ENCODE results near the gene MAPKAPK2.

Gene MAPKAPK2

GRCh38 chr1:206651014-206651413 is 33.7 kb upstream of the MAPKAPK2 start:
- Histone ChIP-seq H3F3A (ENCODE audit: insufficient read depth, low read length) (no peaks in the 10 kb centered on the region), H3K79me2 (ENCODE audit: low read length) (no peaks in the 10 kb centered on the region), H3K4me2 (ENCODE audit: low read depth, low read length) (no peak overlapping the region), H4K20me1 (ENCODE audit: insufficient read depth, low read length) (no peaks in the 10 kb centered on the region), H3K36me3 (replicated peaks; ENCODE audit: insufficient read depth, low read length) (no peaks in the 10 kb centered on the region), H3K9me2 (replicated peaks; ENCODE audit: insufficient read depth, low read length) (no peaks in the 10 kb centered on the region), H3K4me1 (ENCODE audit: low read length) (0 out of 2 replicates have a peak, but pooled peaks cover 6% of the 10 kb centered on the region), H3K27ac (ENCODE audit: low read length) (no peak overlapping the region), H3K9me3 (replicated peaks; ENCODE audit: insufficient read depth, low read length) (no peaks in the 10 kb centered on the region), H3K9ac (ENCODE audit: low read length) (no peak overlapping the region), H3K27me3 (replicated peaks; ENCODE audit: insufficient read depth, low read length) (no peaks in the 10 kb centered on the region), H3K4me3 (ENCODE audit: low read length) (no peak overlapping the region), H2AFZ (ENCODE audit: low read length) (no peak overlapping the region)
- DNase-seq: no peak
- TF ChIP-seq CTCF (IDR thresholded peaks at IDR 0.05; ENCODE audit: low read length) (no peak), EZH2 (optimal IDR thresholded peaks at IDR 0.05; ENCODE audit: low read depth, low read length) (no peak), EZH2phosphoT487 (IDR thresholded peaks at IDR 0.05; ENCODE audit: low read length) (no peak)

GRCh38 chr1:206651958-206652890 is 32.5 kb upstream of the MAPKAPK2 start:
- no peak overlapping the region for H3K27ac ChIP-seq (ENCODE audit: low read length)
- H4K20me1 ChIP-seq (ENCODE audit: insufficient read depth, low read length): no peaks in the 10 kb centered on the region
- no peak overlapping the region for H3K9ac ChIP-seq (ENCODE audit: low read length)
- no peaks in the 10 kb centered on the region for H3K79me2 ChIP-seq (ENCODE audit: low read length)
- H2AFZ ChIP-seq (ENCODE audit: low read length): no peak overlapping the region
- H3K27me3 ChIP-seq (replicated peaks; ENCODE audit: insufficient read depth, low read length): 0 out of 2 replicates have a peak, but pooled peaks cover 1% of the 10 kb centered on the region
- H3K4me1 ChIP-seq (ENCODE audit: low read length): 0 out of 2 replicates have a peak, but pooled peaks cover 3% of the 10 kb centered on the region
- no peak for TF ChIP-seq EZH2phosphoT487 (IDR thresholded peaks at IDR 0.05; ENCODE audit: low read length)
- no peak for TF ChIP-seq EZH2 (optimal IDR thresholded peaks at IDR 0.05; ENCODE audit: low read depth, low read length)
- no peak for TF ChIP-seq CTCF (IDR thresholded peaks at IDR 0.05; ENCODE audit: low read length)
- H3K9me2 ChIP-seq (replicated peaks; ENCODE audit: insufficient read depth, low read length): no peaks in the 10 kb centered on the region
- no peak overlapping the region for H3K4me3 ChIP-seq (ENCODE audit: low read length)
- no peak overlapping the region for H3K4me2 ChIP-seq (ENCODE audit: low read depth, low read length)
- H3K36me3 ChIP-seq (replicated peaks; ENCODE audit: insufficient read depth, low read length): no peaks in the 10 kb centered on the region
- H3K9me3 ChIP-seq (replicated peaks; ENCODE audit: insufficient read depth, low read length): no peaks in the 10 kb centered on the region
- DNase-seq: no peak
- H3F3A ChIP-seq (ENCODE audit: insufficient read depth, low read length): no peaks in the 10 kb centered on the region

GRCh38 chr1:206653715-206654459 is 30.8 kb upstream of the MAPKAPK2 start:
- H3F3A ChIP-seq (ENCODE audit: insufficient read depth, low read length): no peaks in the 10 kb centered on the region
- 0 out of 2 replicates have a peak, but pooled peaks cover 4% of the 10 kb centered on the region for H3K27me3 ChIP-seq (replicated peaks; ENCODE audit: insufficient read depth, low read length)
- H4K20me1 ChIP-seq (ENCODE audit: insufficient read depth, low read length): no peaks in the 10 kb centered on the region
- TF ChIP-seq EZH2phosphoT487 (IDR thresholded peaks at IDR 0.05; ENCODE audit: low read length) (no peak), CTCF (IDR thresholded peaks at IDR 0.05; ENCODE audit: low read length) (no peak), EZH2 (optimal IDR thresholded peaks at IDR 0.05; ENCODE audit: low read depth, low read length) (no peak)
- H3K9me3 ChIP-seq (replicated peaks; ENCODE audit: insufficient read depth, low read length): no peaks in the 10 kb centered on the region
- H3K79me2 ChIP-seq (ENCODE audit: low read length): no peaks in the 10 kb centered on the region
- H3K4me2 ChIP-seq (ENCODE audit: low read depth, low read length): no peak overlapping the region
- no peak overlapping the region for H3K4me3 ChIP-seq (ENCODE audit: low read length)
- H3K4me1 ChIP-seq (ENCODE audit: low read length): peaks cover 10% of the 10 kb centered on the region
- no peak overlapping the region for H3K27ac ChIP-seq (ENCODE audit: low read length)
- no peak overlapping the region for H2AFZ ChIP-seq (ENCODE audit: low read length)
- no peak for DNase-seq
- H3K9ac ChIP-seq (ENCODE audit: low read length): no peak overlapping the region
- no peaks in the 10 kb centered on the region for H3K36me3 ChIP-seq (replicated peaks; ENCODE audit: insufficient read depth, low read length)
- H3K9me2 ChIP-seq (replicated peaks; ENCODE audit: insufficient read depth, low read length): no peaks in the 10 kb centered on the region

Measured in MM.1S (cell line).